Liver (tissue), 3 donors: Measurements from ENCODE around the gene EEF1AKMT2.

Experiments
- HNF4A ChIP-seq, 2 donors: conservative IDR thresholded peaks; 2 replicates each; pipeline ENCODE4 v1.6.1; 2016; ENCODE audit warnings: antibody characterized with exemption in 2 of 2, mild to moderate bottlenecking in 2 of 2
- JUND ChIP-seq, 2 donors: IDR thresholded peaks; 2 replicates each; pipeline ENCODE4 v1.6.1; 2016; ENCODE audit warnings: antibody characterized with exemption in 2 of 2
- NR2F2 ChIP-seq: IDR thresholded peaks from 2 replicates; pipeline ENCODE4 v1.6.1; 2016; ENCODE audit warnings: antibody characterized with exemption
- SP1 ChIP-seq: IDR thresholded peaks from 2 replicates; pipeline ENCODE4 v1.6.1; 2018; ENCODE audit warnings: antibody characterized with exemption, mild to moderate bottlenecking
- TAF1 ChIP-seq: conservative IDR thresholded peaks from 2 replicates; pipeline ENCODE4 v1.6.1; 2016; ENCODE audit warnings: antibody characterized with exemption, mild to moderate bottlenecking
- YY1 ChIP-seq: IDR thresholded peaks from 2 replicates; pipeline ENCODE4 v1.6.1; 2016; ENCODE audit warnings: antibody characterized with exemption, mild to moderate bottlenecking
- TF ChIP-seq, protein P1 (sequence below): fragments of 150-350 bp; IDR thresholded peaks from 2 replicates; pipeline ENCODE4 v1.5.1; 2017; ENCODE audit warnings: improper control_type of control experiment, low read depth, low read length; ENCODE audit not compliant: missing input control
- TF ChIP-seq, protein P2 (sequence below): IDR thresholded peaks from 2 replicates; pipeline ENCODE4 v1.6.1; 2016; ENCODE audit warnings: antibody characterized with exemption
- TF ChIP-seq, protein P3 (sequence below): IDR thresholded peaks from 2 replicates; pipeline ENCODE4 v1.6.1; 2016; ENCODE audit warnings: antibody characterized with exemption
- TF ChIP-seq, protein P4 (sequence below): IDR thresholded peaks from 2 replicates; pipeline ENCODE4 v1.6.1; 2016; ENCODE audit warnings: antibody characterized with exemption
- TF ChIP-seq, protein P5 (sequence below): IDR thresholded peaks from 2 replicates; pipeline ENCODE4 v1.6.1; 2016; ENCODE audit warnings: antibody characterized with exemption, mild to moderate bottlenecking
- donor health status: healthy.
- donor health status: healthy.

DNA sequence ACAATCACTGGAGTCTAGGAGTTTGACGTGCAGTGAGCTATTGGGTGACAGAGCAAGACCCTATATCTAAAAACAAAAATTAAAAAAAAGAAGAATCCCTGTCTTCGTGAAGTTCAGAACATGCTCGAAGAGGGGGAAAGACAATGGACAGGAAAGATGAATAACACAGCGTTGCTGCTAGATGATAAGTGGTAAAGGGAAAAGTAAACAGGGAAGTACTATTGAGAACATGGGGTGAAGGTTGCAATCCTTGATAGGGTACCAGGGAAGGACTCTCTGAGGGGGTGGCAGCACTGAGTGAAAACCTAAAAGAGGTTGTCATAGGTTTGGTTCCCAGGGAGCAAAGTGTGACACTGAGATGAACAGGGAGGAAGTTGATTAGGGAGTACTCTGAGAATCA, 7.1 kb upstream of the EEF1AKMT2 start:
- TF ChIP-seq, protein P1, sequence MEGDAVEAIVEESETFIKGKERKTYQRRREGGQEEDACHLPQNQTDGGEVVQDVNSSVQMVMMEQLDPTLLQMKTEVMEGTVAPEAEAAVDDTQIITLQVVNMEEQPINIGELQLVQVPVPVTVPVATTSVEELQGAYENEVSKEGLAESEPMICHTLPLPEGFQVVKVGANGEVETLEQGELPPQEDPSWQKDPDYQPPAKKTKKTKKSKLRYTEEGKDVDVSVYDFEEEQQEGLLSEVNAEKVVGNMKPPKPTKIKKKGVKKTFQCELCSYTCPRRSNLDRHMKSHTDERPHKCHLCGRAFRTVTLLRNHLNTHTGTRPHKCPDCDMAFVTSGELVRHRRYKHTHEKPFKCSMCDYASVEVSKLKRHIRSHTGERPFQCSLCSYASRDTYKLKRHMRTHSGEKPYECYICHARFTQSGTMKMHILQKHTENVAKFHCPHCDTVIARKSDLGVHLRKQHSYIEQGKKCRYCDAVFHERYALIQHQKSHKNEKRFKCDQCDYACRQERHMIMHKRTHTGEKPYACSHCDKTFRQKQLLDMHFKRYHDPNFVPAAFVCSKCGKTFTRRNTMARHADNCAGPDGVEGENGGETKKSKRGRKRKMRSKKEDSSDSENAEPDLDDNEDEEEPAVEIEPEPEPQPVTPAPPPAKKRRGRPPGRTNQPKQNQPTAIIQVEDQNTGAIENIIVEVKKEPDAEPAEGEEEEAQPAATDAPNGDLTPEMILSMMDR: no peak
- TF ChIP-seq YY1 (no peak), JUND (IDR thresholded peaks at IDR 0.05) (no peak), SP1 (no peak), NR2F2 (no peak), TAF1 (no peak), HNF4A (conservative IDR thresholded peaks at IDR 0.05) (no peak)
- TF ChIP-seq, protein P2, sequence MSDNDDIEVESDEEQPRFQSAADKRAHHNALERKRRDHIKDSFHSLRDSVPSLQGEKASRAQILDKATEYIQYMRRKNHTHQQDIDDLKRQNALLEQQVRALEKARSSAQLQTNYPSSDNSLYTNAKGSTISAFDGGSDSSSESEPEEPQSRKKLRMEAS: no peak
- TF ChIP-seq, protein P3, sequence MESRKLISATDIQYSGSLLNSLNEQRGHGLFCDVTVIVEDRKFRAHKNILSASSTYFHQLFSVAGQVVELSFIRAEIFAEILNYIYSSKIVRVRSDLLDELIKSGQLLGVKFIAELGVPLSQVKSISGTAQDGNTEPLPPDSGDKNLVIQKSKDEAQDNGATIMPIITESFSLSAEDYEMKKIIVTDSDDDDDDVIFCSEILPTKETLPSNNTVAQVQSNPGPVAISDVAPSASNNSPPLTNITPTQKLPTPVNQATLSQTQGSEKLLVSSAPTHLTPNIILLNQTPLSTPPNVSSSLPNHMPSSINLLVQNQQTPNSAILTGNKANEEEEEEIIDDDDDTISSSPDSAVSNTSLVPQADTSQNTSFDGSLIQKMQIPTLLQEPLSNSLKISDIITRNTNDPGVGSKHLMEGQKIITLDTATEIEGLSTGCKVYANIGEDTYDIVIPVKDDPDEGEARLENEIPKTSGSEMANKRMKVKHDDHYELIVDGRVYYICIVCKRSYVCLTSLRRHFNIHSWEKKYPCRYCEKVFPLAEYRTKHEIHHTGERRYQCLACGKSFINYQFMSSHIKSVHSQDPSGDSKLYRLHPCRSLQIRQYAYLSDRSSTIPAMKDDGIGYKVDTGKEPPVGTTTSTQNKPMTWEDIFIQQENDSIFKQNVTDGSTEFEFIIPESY: no peak
- TF ChIP-seq, protein P4, sequence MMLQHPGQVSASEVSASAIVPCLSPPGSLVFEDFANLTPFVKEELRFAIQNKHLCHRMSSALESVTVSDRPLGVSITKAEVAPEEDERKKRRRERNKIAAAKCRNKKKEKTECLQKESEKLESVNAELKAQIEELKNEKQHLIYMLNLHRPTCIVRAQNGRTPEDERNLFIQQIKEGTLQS: no peak
- TF ChIP-seq, protein P5, sequence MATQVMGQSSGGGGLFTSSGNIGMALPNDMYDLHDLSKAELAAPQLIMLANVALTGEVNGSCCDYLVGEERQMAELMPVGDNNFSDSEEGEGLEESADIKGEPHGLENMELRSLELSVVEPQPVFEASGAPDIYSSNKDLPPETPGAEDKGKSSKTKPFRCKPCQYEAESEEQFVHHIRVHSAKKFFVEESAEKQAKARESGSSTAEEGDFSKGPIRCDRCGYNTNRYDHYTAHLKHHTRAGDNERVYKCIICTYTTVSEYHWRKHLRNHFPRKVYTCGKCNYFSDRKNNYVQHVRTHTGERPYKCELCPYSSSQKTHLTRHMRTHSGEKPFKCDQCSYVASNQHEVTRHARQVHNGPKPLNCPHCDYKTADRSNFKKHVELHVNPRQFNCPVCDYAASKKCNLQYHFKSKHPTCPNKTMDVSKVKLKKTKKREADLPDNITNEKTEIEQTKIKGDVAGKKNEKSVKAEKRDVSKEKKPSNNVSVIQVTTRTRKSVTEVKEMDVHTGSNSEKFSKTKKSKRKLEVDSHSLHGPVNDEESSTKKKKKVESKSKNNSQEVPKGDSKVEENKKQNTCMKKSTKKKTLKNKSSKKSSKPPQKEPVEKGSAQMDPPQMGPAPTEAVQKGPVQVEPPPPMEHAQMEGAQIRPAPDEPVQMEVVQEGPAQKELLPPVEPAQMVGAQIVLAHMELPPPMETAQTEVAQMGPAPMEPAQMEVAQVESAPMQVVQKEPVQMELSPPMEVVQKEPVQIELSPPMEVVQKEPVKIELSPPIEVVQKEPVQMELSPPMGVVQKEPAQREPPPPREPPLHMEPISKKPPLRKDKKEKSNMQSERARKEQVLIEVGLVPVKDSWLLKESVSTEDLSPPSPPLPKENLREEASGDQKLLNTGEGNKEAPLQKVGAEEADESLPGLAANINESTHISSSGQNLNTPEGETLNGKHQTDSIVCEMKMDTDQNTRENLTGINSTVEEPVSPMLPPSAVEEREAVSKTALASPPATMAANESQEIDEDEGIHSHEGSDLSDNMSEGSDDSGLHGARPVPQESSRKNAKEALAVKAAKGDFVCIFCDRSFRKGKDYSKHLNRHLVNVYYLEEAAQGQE: no peak
